H1 (cell line): ENCODE results near the gene ARHGAP26. TPM values are rescaled to one million over a fixed set of nuclear protein-coding genes. Genes with fewer than 3 reads are reported as not detected.

Experiments
- KDM1A ChIP-seq: fragments of 200-600, 300-600 bp; sonication (generic); IDR thresholded peaks from 2 replicates; pipeline ENCODE4 v1.7.1; 2016; ENCODE audit warnings: mild to moderate bottlenecking, low read length, borderline replicate concordance
- TEAD4 ChIP-seq: IDR thresholded peaks from 2 replicates; pipeline ENCODE4 v1.6.1; 2012; ENCODE audit warnings: low read depth, low read length, inconsistent platforms, mixed read lengths
- polyA plus RNA-seq, 7 experiments: library from polyadenylated mRNA; depleted of rRNA in 3 of 7; stranded (reverse) in 5 of 7; unstranded in 2 of 7; fragments of >200 nt in 5 of 7; fragments of 200-250 nt in 2 of 7; gene quantifications; 1 replicate in 5 of 7; 2 replicates in 1 of 7; 4 replicates in 1 of 7; pipeline versions ENCODE4 v1.2.1 to v1.2.3, GENCODE V29; 2011 to 2013; ENCODE audit warnings: missing spikeins in 2 of 7, mixed read lengths in 2 of 7
- total RNA-seq: library from RNA; stranded (reverse); fragmentation: NEBNext Ultra II Directional; extraction: Animal tissue kit (Norgen Biotek cat#: 25700); gene quantifications from 2 replicates; pipeline ENCODE4 v1.2.1, GENCODE V29; 2021
- TF ChIP-seq, protein P1 (sequence below): fragments of 300-600 bp; sonication (generic); IDR thresholded peaks from 2 replicates; pipeline ENCODE4 v1.7.1; 2012; ENCODE audit warnings: low read length, moderate library complexity, mild to moderate bottlenecking, inconsistent platforms; ENCODE audit not compliant: insufficient replicate concordance

ARHGAP26 gene
- total and polyA plus RNA-seq, 2 of the 8 experiments (the other 6 are each of a cell fraction or from before 2014, with no cell fraction given) = 7.1 to 24.8 TPM

DNA sequence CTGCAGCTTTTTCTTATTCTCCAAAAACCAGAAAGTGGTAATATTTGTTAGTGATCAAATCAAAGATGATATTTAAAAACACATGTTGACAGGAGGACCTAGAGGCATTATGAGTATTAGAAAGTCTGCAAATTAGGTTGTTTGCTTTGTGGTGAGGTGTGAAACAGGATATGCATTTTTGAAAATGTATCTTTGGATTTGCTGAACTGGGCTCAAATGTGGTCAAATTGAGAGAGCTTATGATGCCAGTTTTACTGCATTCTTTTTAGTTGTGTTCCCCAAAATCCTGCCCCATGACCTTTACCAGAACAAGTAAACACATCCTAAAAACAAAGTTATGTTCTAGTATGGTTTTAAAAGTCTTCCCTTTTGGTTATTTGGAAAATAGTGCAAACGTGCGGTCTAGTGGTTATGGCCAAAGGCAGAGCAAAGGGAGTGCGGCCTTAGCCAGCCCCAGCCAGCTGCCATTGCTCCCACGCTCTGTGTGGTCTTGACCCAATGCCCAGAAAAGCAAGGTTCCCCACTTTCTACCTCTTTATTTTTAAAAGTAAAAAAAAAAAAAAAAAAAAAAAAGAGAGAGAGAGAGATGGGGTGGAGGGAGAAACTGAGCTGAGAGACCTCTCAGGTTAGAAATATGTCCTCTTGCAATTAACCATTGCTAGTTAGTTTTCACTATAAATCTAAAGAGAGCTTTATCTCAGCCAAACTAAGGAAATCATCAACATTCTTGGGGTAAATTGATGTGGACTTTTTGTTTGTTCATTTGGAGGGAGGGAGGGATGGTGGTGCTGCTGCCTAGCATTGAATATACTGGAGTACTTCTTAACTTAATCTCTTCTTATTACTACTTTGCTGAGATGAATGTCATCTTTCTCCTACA is 176.6 kb downstream of the ARHGAP26 start (continued):
- TF ChIP-seq, protein P1, sequence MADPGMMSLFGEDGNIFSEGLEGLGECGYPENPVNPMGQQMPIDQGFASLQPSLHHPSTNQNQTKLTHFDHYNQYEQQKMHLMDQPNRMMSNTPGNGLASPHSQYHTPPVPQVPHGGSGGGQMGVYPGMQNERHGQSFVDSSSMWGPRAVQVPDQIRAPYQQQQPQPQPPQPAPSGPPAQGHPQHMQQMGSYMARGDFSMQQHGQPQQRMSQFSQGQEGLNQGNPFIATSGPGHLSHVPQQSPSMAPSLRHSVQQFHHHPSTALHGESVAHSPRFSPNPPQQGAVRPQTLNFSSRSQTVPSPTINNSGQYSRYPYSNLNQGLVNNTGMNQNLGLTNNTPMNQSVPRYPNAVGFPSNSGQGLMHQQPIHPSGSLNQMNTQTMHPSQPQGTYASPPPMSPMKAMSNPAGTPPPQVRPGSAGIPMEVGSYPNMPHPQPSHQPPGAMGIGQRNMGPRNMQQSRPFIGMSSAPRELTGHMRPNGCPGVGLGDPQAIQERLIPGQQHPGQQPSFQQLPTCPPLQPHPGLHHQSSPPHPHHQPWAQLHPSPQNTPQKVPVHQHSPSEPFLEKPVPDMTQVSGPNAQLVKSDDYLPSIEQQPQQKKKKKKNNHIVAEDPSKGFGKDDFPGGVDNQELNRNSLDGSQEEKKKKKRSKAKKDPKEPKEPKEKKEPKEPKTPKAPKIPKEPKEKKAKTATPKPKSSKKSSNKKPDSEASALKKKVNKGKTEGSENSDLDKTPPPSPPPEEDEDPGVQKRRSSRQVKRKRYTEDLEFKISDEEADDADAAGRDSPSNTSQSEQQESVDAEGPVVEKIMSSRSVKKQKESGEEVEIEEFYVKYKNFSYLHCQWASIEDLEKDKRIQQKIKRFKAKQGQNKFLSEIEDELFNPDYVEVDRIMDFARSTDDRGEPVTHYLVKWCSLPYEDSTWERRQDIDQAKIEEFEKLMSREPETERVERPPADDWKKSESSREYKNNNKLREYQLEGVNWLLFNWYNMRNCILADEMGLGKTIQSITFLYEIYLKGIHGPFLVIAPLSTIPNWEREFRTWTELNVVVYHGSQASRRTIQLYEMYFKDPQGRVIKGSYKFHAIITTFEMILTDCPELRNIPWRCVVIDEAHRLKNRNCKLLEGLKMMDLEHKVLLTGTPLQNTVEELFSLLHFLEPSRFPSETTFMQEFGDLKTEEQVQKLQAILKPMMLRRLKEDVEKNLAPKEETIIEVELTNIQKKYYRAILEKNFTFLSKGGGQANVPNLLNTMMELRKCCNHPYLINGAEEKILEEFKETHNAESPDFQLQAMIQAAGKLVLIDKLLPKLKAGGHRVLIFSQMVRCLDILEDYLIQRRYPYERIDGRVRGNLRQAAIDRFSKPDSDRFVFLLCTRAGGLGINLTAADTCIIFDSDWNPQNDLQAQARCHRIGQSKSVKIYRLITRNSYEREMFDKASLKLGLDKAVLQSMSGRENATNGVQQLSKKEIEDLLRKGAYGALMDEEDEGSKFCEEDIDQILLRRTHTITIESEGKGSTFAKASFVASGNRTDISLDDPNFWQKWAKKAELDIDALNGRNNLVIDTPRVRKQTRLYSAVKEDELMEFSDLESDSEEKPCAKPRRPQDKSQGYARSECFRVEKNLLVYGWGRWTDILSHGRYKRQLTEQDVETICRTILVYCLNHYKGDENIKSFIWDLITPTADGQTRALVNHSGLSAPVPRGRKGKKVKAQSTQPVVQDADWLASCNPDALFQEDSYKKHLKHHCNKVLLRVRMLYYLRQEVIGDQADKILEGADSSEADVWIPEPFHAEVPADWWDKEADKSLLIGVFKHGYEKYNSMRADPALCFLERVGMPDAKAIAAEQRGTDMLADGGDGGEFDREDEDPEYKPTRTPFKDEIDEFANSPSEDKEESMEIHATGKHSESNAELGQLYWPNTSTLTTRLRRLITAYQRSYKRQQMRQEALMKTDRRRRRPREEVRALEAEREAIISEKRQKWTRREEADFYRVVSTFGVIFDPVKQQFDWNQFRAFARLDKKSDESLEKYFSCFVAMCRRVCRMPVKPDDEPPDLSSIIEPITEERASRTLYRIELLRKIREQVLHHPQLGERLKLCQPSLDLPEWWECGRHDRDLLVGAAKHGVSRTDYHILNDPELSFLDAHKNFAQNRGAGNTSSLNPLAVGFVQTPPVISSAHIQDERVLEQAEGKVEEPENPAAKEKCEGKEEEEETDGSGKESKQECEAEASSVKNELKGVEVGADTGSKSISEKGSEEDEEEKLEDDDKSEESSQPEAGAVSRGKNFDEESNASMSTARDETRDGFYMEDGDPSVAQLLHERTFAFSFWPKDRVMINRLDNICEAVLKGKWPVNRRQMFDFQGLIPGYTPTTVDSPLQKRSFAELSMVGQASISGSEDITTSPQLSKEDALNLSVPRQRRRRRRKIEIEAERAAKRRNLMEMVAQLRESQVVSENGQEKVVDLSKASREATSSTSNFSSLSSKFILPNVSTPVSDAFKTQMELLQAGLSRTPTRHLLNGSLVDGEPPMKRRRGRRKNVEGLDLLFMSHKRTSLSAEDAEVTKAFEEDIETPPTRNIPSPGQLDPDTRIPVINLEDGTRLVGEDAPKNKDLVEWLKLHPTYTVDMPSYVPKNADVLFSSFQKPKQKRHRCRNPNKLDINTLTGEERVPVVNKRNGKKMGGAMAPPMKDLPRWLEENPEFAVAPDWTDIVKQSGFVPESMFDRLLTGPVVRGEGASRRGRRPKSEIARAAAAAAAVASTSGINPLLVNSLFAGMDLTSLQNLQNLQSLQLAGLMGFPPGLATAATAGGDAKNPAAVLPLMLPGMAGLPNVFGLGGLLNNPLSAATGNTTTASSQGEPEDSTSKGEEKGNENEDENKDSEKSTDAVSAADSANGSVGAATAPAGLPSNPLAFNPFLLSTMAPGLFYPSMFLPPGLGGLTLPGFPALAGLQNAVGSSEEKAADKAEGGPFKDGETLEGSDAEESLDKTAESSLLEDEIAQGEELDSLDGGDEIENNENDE = no peak
- no peak for TF ChIP-seq KDM1A
- no peak for TF ChIP-seq TEAD4
